WERI-Rb-1 (cell line): ENCODE results near the gene SLC19A1.

Source experiments
- DNase-seq: peaks from one replicate; pipeline ENCODE4 v3.0.0-alpha.2; 2020
- H3K27ac ChIP-seq: fragments of 250-450 bp; sonication (Bioruptor Pico); 2 replicates; pipeline ENCODE4 v1.5.1; 2020; ENCODE audit warnings: mild to moderate bottlenecking, moderate library complexity
- H3K27me3 ChIP-seq: fragments of 250-450 bp; sonication (Bioruptor Pico); 2 replicates; pipeline ENCODE4 v1.5.1; 2021; ENCODE audit warnings: mild to moderate bottlenecking, low read depth, moderate library complexity; ENCODE audit not compliant: insufficient read depth, severe bottlenecking
- H3K36me3 ChIP-seq: fragments of 250-450 bp; sonication (Bioruptor Pico); 2 replicates; pipeline ENCODE4 v1.5.1; 2020; ENCODE audit warnings: mild to moderate bottlenecking, moderate library complexity
- H3K4me3 ChIP-seq: 2 replicates; pipeline ENCODE4 v1.5.1; 2011; ENCODE audit warnings: low read depth, mild to moderate bottlenecking, control low read depth, low read length
- H3K9me3 ChIP-seq: fragments of 250-450 bp; sonication (Bioruptor Pico); 2 replicates; pipeline ENCODE4 v1.5.1; 2021; ENCODE audit warnings: mild to moderate bottlenecking, moderate library complexity; ENCODE audit not compliant: severe bottlenecking
- TF ChIP-seq, protein P1 (sequence below): IDR thresholded peaks from 2 replicates; pipeline ENCODE4 v1.5.1; 2011; ENCODE audit warnings: low read depth, mild to moderate bottlenecking, control low read depth, inconsistent platforms, low read length

Gene SLC19A1

DNA sequence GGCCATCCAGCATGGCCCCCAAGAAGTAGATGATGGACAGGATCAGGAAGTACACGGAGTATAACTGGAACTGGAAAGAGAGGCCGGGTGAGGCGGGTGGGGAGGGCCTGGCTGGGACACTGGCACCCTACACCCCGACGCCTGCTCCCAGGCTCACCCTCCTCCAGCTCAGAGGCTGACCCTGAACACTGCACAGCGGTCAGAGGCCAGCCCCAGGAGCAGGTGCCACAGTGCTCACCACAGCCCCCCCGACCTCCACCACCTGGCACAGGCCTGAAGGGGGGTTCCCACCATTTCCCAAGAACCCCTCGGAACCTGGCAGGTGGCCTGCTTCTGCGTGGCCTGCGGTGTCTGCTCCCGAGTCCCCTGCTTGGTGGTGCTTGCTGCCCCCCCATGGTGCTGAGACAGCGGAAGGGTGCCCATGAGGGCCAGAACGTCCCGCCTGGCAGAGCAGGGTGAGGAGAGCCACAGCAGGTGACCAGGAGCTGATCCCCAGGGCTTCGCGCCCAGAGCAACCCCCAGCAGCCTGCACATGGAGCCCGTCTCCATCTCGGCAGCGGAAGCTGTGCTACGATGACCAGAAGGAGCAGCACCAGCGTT lies 26.1 kb downstream of the SLC19A1 start:
- Histone ChIP-seq H3K36me3 (peaks cover 74% of the 10 kb centered on the region), H3K4me3 (no peak overlapping the region), H3K27ac (no peak overlapping the region), H3K27me3 (no peaks in the 10 kb centered on the region), H3K9me3 (peaks cover 10% of the 10 kb centered on the region)
- DNase-seq: no peak
- TF ChIP-seq, protein P1, sequence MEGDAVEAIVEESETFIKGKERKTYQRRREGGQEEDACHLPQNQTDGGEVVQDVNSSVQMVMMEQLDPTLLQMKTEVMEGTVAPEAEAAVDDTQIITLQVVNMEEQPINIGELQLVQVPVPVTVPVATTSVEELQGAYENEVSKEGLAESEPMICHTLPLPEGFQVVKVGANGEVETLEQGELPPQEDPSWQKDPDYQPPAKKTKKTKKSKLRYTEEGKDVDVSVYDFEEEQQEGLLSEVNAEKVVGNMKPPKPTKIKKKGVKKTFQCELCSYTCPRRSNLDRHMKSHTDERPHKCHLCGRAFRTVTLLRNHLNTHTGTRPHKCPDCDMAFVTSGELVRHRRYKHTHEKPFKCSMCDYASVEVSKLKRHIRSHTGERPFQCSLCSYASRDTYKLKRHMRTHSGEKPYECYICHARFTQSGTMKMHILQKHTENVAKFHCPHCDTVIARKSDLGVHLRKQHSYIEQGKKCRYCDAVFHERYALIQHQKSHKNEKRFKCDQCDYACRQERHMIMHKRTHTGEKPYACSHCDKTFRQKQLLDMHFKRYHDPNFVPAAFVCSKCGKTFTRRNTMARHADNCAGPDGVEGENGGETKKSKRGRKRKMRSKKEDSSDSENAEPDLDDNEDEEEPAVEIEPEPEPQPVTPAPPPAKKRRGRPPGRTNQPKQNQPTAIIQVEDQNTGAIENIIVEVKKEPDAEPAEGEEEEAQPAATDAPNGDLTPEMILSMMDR: no peak

DNA sequence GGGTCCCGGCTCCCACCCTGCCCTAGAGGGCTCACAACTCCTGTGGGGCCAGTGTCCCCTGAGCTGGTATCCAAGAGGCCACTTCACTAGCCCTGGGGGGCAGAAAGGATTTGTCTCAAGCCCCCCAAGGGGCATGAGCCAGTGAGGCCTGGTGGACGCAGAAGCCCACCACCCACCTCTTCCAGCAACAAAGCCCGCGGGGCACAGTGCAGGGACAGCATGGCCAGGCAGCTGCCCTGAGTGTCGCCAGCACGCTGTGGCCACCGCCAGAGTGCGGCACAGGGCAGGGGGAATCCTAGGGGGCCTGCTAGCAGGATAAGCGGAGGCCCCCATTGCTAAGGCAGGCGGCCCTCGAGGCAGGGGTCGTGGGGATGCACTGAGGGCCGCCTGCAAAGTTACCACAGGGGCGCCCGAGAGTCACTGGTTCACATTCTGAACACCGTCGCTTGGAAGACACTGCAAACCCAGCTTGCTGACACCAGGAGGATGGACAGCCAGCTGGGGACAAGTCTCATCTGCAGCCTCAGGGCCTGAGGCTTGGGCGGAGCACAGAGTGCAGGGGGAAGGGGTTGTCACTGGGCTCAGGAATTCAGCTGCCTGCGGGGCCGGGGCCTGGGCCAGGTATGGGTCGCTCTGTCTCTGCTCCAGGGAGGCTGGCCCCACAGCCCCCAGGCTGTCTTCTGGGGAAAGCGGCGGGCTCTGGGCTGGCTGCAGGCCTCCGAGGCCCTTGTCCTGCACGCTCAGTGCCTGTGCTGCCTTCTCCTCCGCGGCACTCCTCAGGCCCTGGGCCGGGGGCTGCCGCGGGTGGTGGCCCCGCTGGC lies 26.8 kb downstream of the SLC19A1 start:
- DNase-seq: no peak
- peaks cover 67% of the 10 kb centered on the region for H3K36me3 ChIP-seq
- TF ChIP-seq, protein P1: no peak
- no peak overlapping the region for H3K27ac ChIP-seq
- H3K9me3 ChIP-seq: peaks cover 8% of the 10 kb centered on the region
- H3K27me3 ChIP-seq: no peaks in the 10 kb centered on the region
- no peak overlapping the region for H3K4me3 ChIP-seq

DNA sequence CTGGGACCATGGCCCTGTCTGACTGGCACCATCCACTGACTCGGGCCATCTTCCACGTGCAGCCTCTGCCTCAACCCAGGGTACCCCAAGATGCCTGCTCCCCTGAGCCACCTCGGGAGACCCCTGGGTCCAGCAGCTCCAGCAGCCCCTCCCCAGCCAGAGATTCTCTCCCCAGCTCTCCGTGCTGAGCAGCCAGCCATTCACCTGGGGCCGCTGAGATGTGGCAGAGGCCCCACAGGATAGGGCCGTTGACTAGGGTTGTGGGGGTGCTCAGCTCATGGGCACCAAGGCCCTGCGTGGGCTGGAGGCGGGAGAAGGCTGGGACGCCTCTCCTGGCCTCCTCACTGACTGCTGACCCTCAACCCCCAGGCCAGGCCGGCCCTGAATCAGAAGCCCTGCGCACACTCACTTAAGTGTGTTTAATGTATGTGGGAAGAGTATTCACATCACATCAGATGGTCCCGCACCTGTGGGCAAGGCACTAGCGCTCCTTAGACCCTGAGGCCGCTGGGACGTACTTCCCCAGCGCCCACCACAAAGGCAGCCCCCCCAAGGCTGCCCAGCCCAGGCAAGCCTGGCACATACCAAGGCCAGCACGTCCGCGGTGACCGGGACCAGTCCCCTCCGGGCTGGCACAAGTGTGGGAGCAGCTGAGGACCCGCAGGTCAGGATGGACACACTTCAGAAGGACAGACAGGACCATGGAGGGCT lies 27.8 kb downstream of the SLC19A1 start:
- H3K4me3 ChIP-seq: no peak overlapping the region
- peaks cover 3% of the 10 kb centered on the region for H3K9me3 ChIP-seq
- H3K27ac ChIP-seq: no peak overlapping the region
- DNase-seq: no peak
- no peaks in the 10 kb centered on the region for H3K27me3 ChIP-seq
- TF ChIP-seq, protein P1: no peak
- H3K36me3 ChIP-seq: peaks cover 57% of the 10 kb centered on the region

DNA sequence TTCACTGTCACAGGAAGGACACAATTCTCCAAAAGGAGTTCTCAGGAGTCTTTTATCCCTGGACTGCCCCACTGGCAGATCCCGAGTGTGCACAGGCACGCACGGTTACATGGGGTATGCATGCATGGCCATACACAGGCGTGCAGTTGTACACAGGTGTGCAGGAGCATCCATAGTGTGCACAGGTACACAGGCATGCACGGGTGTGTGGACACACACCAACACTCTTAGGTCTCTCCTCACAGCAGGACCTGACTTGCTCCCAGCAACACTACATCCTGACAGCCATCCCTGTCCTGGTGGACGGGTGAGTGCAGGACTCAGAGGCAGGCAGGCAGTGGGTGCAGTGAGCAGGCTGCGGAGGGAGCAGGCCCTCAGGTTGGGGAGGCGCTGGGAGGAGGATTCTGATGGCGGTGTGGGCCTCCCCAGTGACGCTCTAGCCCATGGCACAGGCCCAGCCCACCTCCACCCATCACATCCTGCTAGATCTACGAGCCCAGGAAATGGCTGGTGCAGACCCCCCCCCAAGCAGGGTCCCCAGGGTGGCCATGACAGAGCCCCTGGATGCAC lies 28.4 kb downstream of the SLC19A1 start:
- DNase-seq: no peak
- TF ChIP-seq, protein P1: no peak
- H3K36me3 ChIP-seq: peaks cover 53% of the 10 kb centered on the region
- no peaks in the 10 kb centered on the region for H3K9me3 ChIP-seq
- no peak overlapping the region for H3K4me3 ChIP-seq
- no peaks in the 10 kb centered on the region for H3K27me3 ChIP-seq
- H3K27ac ChIP-seq: no peak overlapping the region

DNA sequence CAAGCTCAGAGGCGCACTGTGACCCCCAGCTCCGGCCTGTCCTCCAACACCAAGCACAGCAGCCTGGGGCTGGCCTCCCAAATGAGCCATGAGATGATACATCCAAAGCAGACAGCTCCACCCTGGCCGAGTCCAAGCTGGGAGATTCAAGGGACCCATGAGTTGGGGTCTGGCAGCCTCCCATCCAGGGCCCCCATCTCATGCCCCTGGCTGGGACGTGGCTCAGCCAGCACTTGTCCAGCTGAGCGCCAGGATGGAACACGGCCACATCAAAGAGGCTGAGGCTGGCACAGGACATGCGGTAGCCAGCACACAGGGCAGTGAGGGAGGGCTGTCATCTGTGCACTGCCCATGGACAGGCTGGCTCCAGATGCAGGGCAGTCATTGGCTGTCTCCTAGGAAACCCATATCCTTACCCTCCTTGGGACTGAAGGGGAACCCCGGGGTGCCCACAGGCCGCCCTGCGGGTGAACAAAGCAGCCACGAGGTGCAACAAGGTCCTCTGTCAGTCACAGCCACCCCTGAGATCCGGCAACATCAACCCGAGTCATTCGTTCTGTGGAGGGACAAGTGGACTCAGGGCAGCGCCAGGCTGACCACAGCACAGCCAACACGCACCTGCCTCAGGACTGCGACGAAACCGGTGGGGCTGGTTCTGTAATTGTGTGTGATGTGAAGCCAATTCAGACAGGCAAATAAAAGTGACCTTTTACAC lies 29.1 kb downstream of the SLC19A1 start:
- no peak overlapping the region for H3K27ac ChIP-seq
- no peak for DNase-seq
- no peaks in the 10 kb centered on the region for H3K27me3 ChIP-seq
- no peak overlapping the region for H3K4me3 ChIP-seq
- H3K9me3 ChIP-seq: no peaks in the 10 kb centered on the region
- H3K36me3 ChIP-seq: peaks cover 51% of the 10 kb centered on the region
- TF ChIP-seq, protein P1: no peak
